ENCODE data around the gene NHP2. TPM values are rescaled to one million over a fixed set of nuclear protein-coding genes. Genes with fewer than 3 reads are reported as not detected.

NHP2 gene
- polyA plus RNA-seq, 1 donor from 2014 or later = 332 TPM

DNA sequence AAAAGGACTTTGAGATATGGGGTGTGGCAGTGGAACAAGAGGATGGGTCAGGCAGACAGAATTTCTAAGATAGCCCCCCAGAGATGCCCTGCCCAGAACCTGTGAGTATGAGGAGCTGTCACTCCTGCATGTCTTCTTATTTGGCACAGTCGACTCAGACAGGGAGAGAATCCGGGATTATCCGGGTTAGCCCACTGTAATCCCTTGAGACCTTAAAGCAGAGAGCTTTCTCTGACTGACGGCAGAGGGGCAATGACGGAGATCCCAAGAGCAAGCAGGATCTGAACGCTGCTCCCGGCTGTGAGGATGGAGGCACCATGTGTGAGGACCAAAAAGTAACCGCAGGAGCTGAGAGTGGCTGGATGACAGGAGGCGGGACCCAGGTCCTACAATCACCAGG, 8.8 kb upstream of the NHP2 start:
- Histone ChIP-seq H3F3A (ENCODE audit: insufficient read depth, low read length, poor library complexity, severe bottlenecking) (no peaks in the 10 kb centered on the region), H3K9ac (ENCODE audit: low read length) (no peak overlapping the region), H3K79me2 (replicated peaks; ENCODE audit: insufficient read depth, low read length) (no peaks in the 10 kb centered on the region), H3K9me3 (ENCODE audit: low read length) (no peaks in the 10 kb centered on the region), H2AFZ (ENCODE audit: low read depth, low read length) (no peak overlapping the region), H3K9me2 (ENCODE audit: insufficient read depth, low read length) (no peaks in the 10 kb centered on the region), H3K4me3 (ENCODE audit: low read length) (no peak overlapping the region), H3K36me3 (ENCODE audit: insufficient read depth, low read length) (no peaks in the 10 kb centered on the region), H3K4me2 (ENCODE audit: low read length) (no peak overlapping the region), H3K27me3 (ENCODE audit: insufficient read depth, low read depth, low read length) (no peaks in the 10 kb centered on the region), H4K20me1 (ENCODE audit: insufficient read depth) (no peaks in the 10 kb centered on the region), H3K27ac (ENCODE audit: low read length) (no peak overlapping the region)
- no peak for TF ChIP-seq EZH2 (IDR thresholded peaks at IDR 0.05; ENCODE audit: borderline replicate concordance, insufficient read depth, low read length, poor library complexity, severe bottlenecking)
- TF ChIP-seq, protein P1, sequence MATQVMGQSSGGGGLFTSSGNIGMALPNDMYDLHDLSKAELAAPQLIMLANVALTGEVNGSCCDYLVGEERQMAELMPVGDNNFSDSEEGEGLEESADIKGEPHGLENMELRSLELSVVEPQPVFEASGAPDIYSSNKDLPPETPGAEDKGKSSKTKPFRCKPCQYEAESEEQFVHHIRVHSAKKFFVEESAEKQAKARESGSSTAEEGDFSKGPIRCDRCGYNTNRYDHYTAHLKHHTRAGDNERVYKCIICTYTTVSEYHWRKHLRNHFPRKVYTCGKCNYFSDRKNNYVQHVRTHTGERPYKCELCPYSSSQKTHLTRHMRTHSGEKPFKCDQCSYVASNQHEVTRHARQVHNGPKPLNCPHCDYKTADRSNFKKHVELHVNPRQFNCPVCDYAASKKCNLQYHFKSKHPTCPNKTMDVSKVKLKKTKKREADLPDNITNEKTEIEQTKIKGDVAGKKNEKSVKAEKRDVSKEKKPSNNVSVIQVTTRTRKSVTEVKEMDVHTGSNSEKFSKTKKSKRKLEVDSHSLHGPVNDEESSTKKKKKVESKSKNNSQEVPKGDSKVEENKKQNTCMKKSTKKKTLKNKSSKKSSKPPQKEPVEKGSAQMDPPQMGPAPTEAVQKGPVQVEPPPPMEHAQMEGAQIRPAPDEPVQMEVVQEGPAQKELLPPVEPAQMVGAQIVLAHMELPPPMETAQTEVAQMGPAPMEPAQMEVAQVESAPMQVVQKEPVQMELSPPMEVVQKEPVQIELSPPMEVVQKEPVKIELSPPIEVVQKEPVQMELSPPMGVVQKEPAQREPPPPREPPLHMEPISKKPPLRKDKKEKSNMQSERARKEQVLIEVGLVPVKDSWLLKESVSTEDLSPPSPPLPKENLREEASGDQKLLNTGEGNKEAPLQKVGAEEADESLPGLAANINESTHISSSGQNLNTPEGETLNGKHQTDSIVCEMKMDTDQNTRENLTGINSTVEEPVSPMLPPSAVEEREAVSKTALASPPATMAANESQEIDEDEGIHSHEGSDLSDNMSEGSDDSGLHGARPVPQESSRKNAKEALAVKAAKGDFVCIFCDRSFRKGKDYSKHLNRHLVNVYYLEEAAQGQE (IDR thresholded peaks at IDR 0.05; ENCODE audit: borderline replicate concordance) = no peak
- no peak for TF ChIP-seq MXI1 (conservative IDR thresholded peaks at IDR 0.05; ENCODE audit: poor library complexity, severe bottlenecking)
- TF ChIP-seq POLR2AphosphoS5 (IDR thresholded peaks at IDR 0.05) = no peak
- TF ChIP-seq RAD21 (conservative IDR thresholded peaks at IDR 0.05) = no peak
- TF ChIP-seq SMC3 (conservative IDR thresholded peaks at IDR 0.05; ENCODE audit: poor library complexity) = no peak

- Histone ChIP-seq H3K27me3 (ENCODE audit: insufficient read depth, low read depth, low read length) (no peaks in the 10 kb centered on the region), H3K9me3 (ENCODE audit: low read length) (no peaks in the 10 kb centered on the region), H2AFZ (ENCODE audit: low read depth, low read length) (no peak overlapping the region), H3K36me3 (ENCODE audit: insufficient read depth, low read length) (no peaks in the 10 kb centered on the region), H3K79me2 (replicated peaks; ENCODE audit: insufficient read depth, low read length) (no peaks in the 10 kb centered on the region), H3K9ac (ENCODE audit: low read length) (no peak overlapping the region), H3K27ac (ENCODE audit: low read length) (no peak overlapping the region), H3K4me3 (ENCODE audit: low read length) (no peak overlapping the region), H3K9me2 (ENCODE audit: insufficient read depth, low read length) (no peaks in the 10 kb centered on the region), H4K20me1 (ENCODE audit: insufficient read depth) (no peaks in the 10 kb centered on the region), H3K4me2 (ENCODE audit: low read length) (no peak overlapping the region), H3F3A (ENCODE audit: insufficient read depth, low read length, poor library complexity, severe bottlenecking) (no peaks in the 10 kb centered on the region)
- TF ChIP-seq EP300 (conservative IDR thresholded peaks at IDR 0.05; ENCODE audit: poor library complexity, severe bottlenecking) (no peak), MXI1 (conservative IDR thresholded peaks at IDR 0.05; ENCODE audit: poor library complexity, severe bottlenecking) (no peak)
Measured at GRCh38 chr5:178160176-178160575, 6.5 kb upstream of the NHP2 start.

DNA sequence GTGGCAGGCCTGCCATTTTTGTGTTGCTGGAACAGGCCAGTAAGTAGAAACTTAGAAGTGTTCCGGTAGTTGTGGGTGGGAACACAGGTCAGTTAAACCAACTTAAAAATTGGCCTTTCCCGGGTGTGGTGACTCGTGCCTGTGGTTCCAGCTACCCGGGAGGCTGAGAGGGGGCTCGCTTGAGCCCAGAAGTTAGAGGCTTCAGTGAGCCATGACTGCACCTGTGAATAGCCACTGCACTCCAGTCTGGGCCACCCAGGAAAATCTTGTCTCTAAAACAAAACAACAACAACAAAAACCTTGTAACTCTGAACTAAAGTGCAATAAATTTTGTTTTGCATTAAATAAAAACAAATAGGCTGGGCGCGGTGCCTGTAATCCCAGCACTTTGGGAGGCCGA, 1.4 kb upstream of the NHP2 start:
- Histone ChIP-seq H3K36me3 (ENCODE audit: insufficient read depth, low read length) (no peaks in the 10 kb centered on the region), H3K79me2 (replicated peaks; ENCODE audit: insufficient read depth, low read length) (peaks cover 5% of the 10 kb centered on the region), H2AFZ (ENCODE audit: low read depth, low read length) (no peak overlapping the region), H3K27me3 (ENCODE audit: insufficient read depth, low read depth, low read length) (no peaks in the 10 kb centered on the region), H3K9ac (ENCODE audit: low read length) (no peak overlapping the region), H3K4me2 (ENCODE audit: low read length) (no peak overlapping the region), H3K9me3 (ENCODE audit: low read length) (no peaks in the 10 kb centered on the region), H4K20me1 (ENCODE audit: insufficient read depth) (no peaks in the 10 kb centered on the region), H3K27ac (ENCODE audit: low read length) (no peak overlapping the region), H3K4me3 (ENCODE audit: low read length) (no peak overlapping the region), H3F3A (ENCODE audit: insufficient read depth, low read length, poor library complexity, severe bottlenecking) (no peaks in the 10 kb centered on the region), H3K9me2 (ENCODE audit: insufficient read depth, low read length) (no peaks in the 10 kb centered on the region)
- no peak for TF ChIP-seq POLR2AphosphoS5 (IDR thresholded peaks at IDR 0.05)
- no peak for TF ChIP-seq RAD21 (conservative IDR thresholded peaks at IDR 0.05)
- TF ChIP-seq, protein P2, sequence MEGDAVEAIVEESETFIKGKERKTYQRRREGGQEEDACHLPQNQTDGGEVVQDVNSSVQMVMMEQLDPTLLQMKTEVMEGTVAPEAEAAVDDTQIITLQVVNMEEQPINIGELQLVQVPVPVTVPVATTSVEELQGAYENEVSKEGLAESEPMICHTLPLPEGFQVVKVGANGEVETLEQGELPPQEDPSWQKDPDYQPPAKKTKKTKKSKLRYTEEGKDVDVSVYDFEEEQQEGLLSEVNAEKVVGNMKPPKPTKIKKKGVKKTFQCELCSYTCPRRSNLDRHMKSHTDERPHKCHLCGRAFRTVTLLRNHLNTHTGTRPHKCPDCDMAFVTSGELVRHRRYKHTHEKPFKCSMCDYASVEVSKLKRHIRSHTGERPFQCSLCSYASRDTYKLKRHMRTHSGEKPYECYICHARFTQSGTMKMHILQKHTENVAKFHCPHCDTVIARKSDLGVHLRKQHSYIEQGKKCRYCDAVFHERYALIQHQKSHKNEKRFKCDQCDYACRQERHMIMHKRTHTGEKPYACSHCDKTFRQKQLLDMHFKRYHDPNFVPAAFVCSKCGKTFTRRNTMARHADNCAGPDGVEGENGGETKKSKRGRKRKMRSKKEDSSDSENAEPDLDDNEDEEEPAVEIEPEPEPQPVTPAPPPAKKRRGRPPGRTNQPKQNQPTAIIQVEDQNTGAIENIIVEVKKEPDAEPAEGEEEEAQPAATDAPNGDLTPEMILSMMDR (IDR thresholded peaks at IDR 0.05; ENCODE audit: poor library complexity, severe bottlenecking) = no peak
- TF ChIP-seq EZH2 (IDR thresholded peaks at IDR 0.05; ENCODE audit: borderline replicate concordance, insufficient read depth, low read length, poor library complexity, severe bottlenecking) = no peak
- TF ChIP-seq, protein P1 (IDR thresholded peaks at IDR 0.05; ENCODE audit: borderline replicate concordance) = no peak
- no peak for TF ChIP-seq SMC3 (conservative IDR thresholded peaks at IDR 0.05; ENCODE audit: poor library complexity)
- no peak for TF ChIP-seq MXI1 (conservative IDR thresholded peaks at IDR 0.05; ENCODE audit: poor library complexity, severe bottlenecking)
- no peak for TF ChIP-seq TAF1 (IDR thresholded peaks at IDR 0.05; ENCODE audit: low read depth)
- no peak for TF ChIP-seq EP300 (conservative IDR thresholded peaks at IDR 0.05; ENCODE audit: poor library complexity, severe bottlenecking)
